HUES64 (cell line): ENCODE data around the gene HYDIN.

Source experiments
- H3K27ac ChIP-seq: 2 replicates; pipeline ENCODE4 v1.7.0; 2013; ENCODE audit warnings: low read depth, low read length, inconsistent platforms
- H3K27me3 ChIP-seq: 2 replicates; pipeline ENCODE4 v1.6.1; 2013; ENCODE audit warnings: mild to moderate bottlenecking, low read length; ENCODE audit not compliant: insufficient read depth
- H3K36me3 ChIP-seq: 2 replicates; pipeline ENCODE4 v1.6.1; 2013; ENCODE audit warnings: mild to moderate bottlenecking, low read length; ENCODE audit not compliant: insufficient read depth
- H3K4me1 ChIP-seq: 2 replicates; pipeline ENCODE4 v1.6.1; 2013; ENCODE audit warnings: mild to moderate bottlenecking, low read length, moderate library complexity; ENCODE audit not compliant: insufficient read depth
- H3K4me3 ChIP-seq: 2 replicates; pipeline ENCODE4 v1.5.1; 2013; ENCODE audit warnings: mild to moderate bottlenecking, low read length, moderate library complexity
- H3K9ac ChIP-seq: 2 replicates; pipeline ENCODE4 v1.6.1; 2013; ENCODE audit warnings: mild to moderate bottlenecking, low read depth, low read length
- H3K9me3 ChIP-seq: 2 replicates; pipeline ENCODE4 v1.6.1; 2013; ENCODE audit warnings: low read depth, low read length; ENCODE audit not compliant: insufficient read depth
- WGBS: fragments of 150-250, 120-280 bp; methylation state at CpG from one replicate; pipeline ENCODE4 v1.1.7; 2013; ENCODE audit warnings: missing lambda C conversion rate; 5-methylcytosine and 5-hydroxymethylcytosine counted together

The HYDIN gene

DNA sequence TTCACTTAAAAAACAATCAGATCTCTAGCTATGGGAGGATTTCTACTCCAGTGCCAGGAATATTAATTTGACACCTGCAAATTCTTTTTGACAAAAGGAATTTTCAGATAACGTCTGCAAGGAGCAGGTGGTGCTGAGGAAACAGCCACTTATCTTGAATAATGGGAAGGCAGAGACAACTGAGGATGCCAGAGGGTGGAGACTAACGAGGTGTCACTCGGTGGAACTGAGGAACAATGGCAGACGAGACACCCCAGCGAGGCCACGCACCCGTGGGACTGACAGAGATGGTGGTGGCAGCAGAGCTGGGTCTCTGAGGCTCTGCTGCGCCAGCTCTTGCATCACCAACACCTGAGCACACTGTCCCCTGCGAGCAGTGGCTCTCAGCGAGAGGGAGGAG, 471.7 kb downstream of the HYDIN start:
- Histone ChIP-seq H3K9ac (no peak overlapping the region), H3K27ac (no peak overlapping the region), H3K4me1 (peaks cover 9% of the 10 kb centered on the region; the same call in 1 of the 2 replicates), H3K4me3 (no peak overlapping the region), H3K36me3 (peaks cover 26% of the 10 kb centered on the region), H3K9me3 (no peaks in the 10 kb centered on the region), H3K27me3 (no peaks in the 10 kb centered on the region)
- WGBS, result 90% methylated on average over 10 of the region's 10 CpGs
